Osteocyte (in vitro differentiated cells): ENCODE measurements around the gene FAH. TPM values are rescaled to one million over a fixed set of nuclear protein-coding genes. Genes with fewer than 3 reads are reported as not detected.

Experiments
- DNase-seq: peaks from one replicate; pipeline ENCODE4 v3.0.0; 2021; ENCODE audit warnings: mixed read lengths; ENCODE audit not compliant: unreplicated experiment; ENCODE audit errors: extremely low spot score
- H3K27ac Mint-ChIP-seq: one replicate; pipeline ENCODE4 v1.8.0; 2021; ENCODE audit warnings: mild to moderate bottlenecking, mixed read lengths; ENCODE audit not compliant: unreplicated experiment
- H3K27me3 Mint-ChIP-seq: one replicate; pipeline ENCODE4 v1.8.0; 2021; ENCODE audit warnings: mixed read lengths; ENCODE audit not compliant: unreplicated experiment
- H3K36me3 Mint-ChIP-seq: one replicate; pipeline ENCODE4 v1.8.0; 2021; ENCODE audit warnings: mixed read lengths; ENCODE audit not compliant: unreplicated experiment
- H3K4me1 Mint-ChIP-seq: one replicate; pipeline ENCODE4 v1.8.0; 2021; ENCODE audit warnings: mixed read lengths; ENCODE audit not compliant: unreplicated experiment
- H3K4me3 Mint-ChIP-seq: one replicate; pipeline ENCODE4 v1.8.0; 2021; ENCODE audit warnings: mild to moderate bottlenecking, moderate library complexity, mixed read lengths; ENCODE audit not compliant: unreplicated experiment
- H3K9me3 Mint-ChIP-seq: one replicate; pipeline ENCODE4 v1.8.0; 2021; ENCODE audit warnings: mixed read lengths; ENCODE audit not compliant: unreplicated experiment
- total RNA-seq: library from RNA; stranded (reverse); gene quantifications from 2 replicates; pipeline ENCODE4 v1.2.1, GENCODE V29; 2021
- TF ChIP-seq, protein P1 (sequence below): fragments of 200-600 bp; sonication (generic); IDR thresholded peaks from 2 replicates; pipeline ENCODE4 v1.5.0; 2021; ENCODE audit warnings: antibody characterized with exemption, mild to moderate bottlenecking, moderate library complexity

Gene FAH
- total RNA-seq, 1 donor from 2014 or later = 9.5 TPM

DNA sequence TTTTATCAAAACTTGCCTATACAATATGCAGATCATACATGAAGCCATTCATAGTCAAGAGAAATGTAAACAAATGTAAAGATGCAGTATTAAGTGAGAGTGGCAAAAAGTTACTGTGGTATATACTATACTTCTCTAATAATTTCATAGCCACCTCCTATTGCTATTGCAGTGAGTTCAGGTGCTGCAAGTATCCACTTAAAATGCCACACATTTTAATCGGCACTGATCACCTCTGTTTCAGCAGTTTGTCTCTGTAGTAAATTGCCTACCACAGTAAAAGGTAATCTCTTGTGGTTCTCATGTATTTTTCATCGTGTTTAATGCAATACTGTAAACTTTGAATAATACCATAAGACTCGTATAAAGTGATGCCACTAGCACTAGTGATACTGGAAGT lies 20.4 kb upstream of the FAH start:
- TF ChIP-seq, protein P1, sequence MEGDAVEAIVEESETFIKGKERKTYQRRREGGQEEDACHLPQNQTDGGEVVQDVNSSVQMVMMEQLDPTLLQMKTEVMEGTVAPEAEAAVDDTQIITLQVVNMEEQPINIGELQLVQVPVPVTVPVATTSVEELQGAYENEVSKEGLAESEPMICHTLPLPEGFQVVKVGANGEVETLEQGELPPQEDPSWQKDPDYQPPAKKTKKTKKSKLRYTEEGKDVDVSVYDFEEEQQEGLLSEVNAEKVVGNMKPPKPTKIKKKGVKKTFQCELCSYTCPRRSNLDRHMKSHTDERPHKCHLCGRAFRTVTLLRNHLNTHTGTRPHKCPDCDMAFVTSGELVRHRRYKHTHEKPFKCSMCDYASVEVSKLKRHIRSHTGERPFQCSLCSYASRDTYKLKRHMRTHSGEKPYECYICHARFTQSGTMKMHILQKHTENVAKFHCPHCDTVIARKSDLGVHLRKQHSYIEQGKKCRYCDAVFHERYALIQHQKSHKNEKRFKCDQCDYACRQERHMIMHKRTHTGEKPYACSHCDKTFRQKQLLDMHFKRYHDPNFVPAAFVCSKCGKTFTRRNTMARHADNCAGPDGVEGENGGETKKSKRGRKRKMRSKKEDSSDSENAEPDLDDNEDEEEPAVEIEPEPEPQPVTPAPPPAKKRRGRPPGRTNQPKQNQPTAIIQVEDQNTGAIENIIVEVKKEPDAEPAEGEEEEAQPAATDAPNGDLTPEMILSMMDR = no peak
- peaks cover 54% of the 10 kb centered on the region for H3K36me3 Mint-ChIP-seq

DNA sequence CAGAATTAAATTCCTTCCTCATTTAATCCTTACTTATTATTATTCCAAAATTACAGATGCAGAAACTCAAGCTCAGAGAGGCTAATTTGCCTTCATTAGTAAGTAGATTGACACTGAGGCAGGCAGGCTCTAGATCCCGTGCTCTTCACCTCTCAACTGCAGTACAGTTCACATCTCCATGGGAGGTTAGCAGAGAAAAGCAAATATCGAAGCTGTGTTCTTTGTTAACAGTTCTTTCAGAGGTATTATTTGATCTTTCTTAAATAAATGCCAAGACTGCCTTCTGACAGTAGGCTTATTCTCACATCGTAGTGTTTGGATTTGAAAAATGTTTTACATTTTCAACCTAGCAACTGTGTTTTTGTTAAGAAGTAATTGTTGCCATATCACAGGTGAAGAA lies 15.9 kb upstream of the FAH start:
- Mint-ChIP-seq H3K4me1 (no peaks in the 10 kb centered on the region), H3K27me3 (no peaks in the 10 kb centered on the region), H3K4me3 (no peak overlapping the region), H3K36me3 (peaks cover 40% of the 10 kb centered on the region), H3K9me3 (no peaks in the 10 kb centered on the region), H3K27ac (no peak overlapping the region)
- TF ChIP-seq, protein P1 = no peak
- DNase-seq = no peak

More for the DNA sequence above, 20.4 kb upstream of the FAH start:
- Mint-ChIP-seq H3K4me3 (no peak overlapping the region), H3K27ac (no peak overlapping the region), H3K4me1 (no peaks in the 10 kb centered on the region), H3K9me3 (peaks cover 8% of the 10 kb centered on the region), H3K27me3 (no peaks in the 10 kb centered on the region)
- no peak for DNase-seq

DNA sequence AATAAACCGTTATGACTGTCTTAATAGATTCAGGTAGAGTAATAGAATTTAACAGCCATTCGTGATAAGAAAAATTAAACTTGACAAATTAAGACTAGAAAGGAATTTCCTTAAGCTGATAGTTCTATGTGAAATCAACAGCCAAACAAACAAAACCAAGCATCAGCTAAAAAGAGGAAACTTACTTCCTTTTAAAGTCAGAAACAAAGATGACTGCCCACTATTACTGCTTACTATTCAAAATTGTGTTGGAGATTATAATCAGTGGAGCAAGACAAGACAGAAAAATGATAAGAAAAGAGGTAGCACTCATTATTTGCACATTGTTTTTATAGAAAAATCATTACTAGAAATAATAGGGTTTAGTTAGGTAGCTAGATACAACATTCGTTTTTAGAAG lies 13.8 kb upstream of the FAH start:
- H3K36me3 Mint-ChIP-seq = peaks cover 34% of the 10 kb centered on the region
- H3K27me3 Mint-ChIP-seq = no peaks in the 10 kb centered on the region
- no peaks in the 10 kb centered on the region for H3K4me1 Mint-ChIP-seq
- DNase-seq = no peak
- H3K4me3 Mint-ChIP-seq = no peak overlapping the region
- H3K9me3 Mint-ChIP-seq = no peaks in the 10 kb centered on the region
- H3K27ac Mint-ChIP-seq = no peak overlapping the region
- TF ChIP-seq, protein P1 = no peak

DNA sequence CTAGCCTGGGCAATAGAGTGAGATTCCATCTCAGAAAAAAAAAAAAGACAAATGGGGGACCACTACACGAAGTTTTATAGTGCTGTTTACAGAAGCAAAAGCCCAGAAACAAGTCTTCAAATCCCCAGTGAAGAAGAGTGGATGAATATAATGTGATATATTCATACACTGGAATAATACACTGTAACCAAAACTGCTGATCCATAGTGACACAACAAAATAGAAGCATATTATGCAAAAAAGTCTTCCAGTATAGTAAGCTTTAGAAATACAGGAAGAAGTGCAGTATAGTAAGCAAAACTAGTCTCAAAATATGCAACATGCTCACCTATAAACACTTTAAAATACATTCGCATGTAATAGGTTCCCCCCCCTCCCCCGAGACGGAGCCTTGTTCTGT lies 11.9 kb upstream of the FAH start:
- peaks cover 22% of the 10 kb centered on the region for H3K36me3 Mint-ChIP-seq
- DNase-seq = no peak
- no peaks in the 10 kb centered on the region for H3K27me3 Mint-ChIP-seq
- no peak overlapping the region for H3K27ac Mint-ChIP-seq
- H3K4me1 Mint-ChIP-seq = no peaks in the 10 kb centered on the region
- H3K9me3 Mint-ChIP-seq = peaks cover 6% of the 10 kb centered on the region
- TF ChIP-seq, protein P1 = no peak
- no peak overlapping the region for H3K4me3 Mint-ChIP-seq

DNA sequence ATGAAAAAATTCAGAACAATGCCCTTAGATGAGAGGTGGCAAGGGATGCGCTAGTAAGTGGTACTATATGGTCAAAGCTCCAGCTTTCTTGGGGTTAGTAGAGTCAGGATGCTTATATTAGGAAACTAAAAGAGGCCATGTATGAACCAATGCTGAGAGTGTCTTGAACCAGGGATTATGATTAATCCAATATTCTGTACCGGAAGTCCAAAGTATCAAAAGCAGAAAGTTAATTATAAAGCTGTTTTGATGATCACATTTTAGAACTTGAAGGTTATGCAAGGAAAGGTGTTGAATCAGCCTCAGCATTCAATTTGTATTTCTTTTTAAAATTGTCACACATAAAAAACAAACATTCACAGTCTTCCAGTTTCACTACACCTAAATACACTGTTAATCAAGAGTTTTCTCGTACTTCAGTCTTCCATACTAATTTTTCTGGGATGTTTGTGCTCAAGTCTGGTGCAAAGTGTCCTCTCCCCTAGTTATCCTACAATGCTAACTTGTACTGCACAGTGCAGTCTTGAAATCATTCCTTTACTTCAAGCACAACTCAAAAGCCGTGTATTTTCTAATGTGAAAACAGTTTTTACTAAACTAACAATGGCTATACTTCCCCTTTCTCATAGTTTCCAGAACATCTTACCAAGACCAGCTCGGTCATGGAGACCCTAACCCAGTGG lies 10.7 kb upstream of the FAH start:
- H3K36me3 Mint-ChIP-seq = peaks cover 19% of the 10 kb centered on the region
- DNase-seq = no peak
- H3K27me3 Mint-ChIP-seq = no peaks in the 10 kb centered on the region
- no peak overlapping the region for H3K4me3 Mint-ChIP-seq
- H3K9me3 Mint-ChIP-seq = peaks cover 13% of the 10 kb centered on the region
- no peaks in the 10 kb centered on the region for H3K4me1 Mint-ChIP-seq
- no peak overlapping the region for H3K27ac Mint-ChIP-seq
- TF ChIP-seq, protein P1 = no peak
